Caco-2 (cell line): Measurements from ENCODE around the gene ARHGEF38. TPM values are rescaled to one million over a fixed set of nuclear protein-coding genes. Genes with fewer than 3 reads are reported as not detected.

Source experiments
- BruUV-seq: library from RNA; stranded (reverse); fragments of 400-500 nt; replicated peaks from 2 replicates; lab custom pipeline; 2021; lab: Mats Ljungman, UMichigan
- CTCF ChIA-PET: fragments of 300-600 bp; sonication (Branson Sonifier 250); formaldehyde crosslinking; loops from one replicate; lab custom pipeline; 2022; ENCODE audit warnings: antibody characterized with exemption; lab: Charles Lee
- POLR2A ChIA-PET: fragments of 300-600 bp; sonication (Branson Sonifier 250); formaldehyde crosslinking; loops from one replicate; lab custom pipeline; 2022; ENCODE audit warnings: antibody characterized with exemption; lab: Charles Lee
- DNase-seq, 2 experiments: peaks; one replicate each; pipeline versions ENCODE4 v3.0.0 to v3.0.0-alpha.2; 2020 to 2022
- H3K27me3 ChIP-seq: replicated peaks from 2 replicates; pipeline ENCODE4 v1.6.0; 2011; ENCODE audit warnings: low read length; ENCODE audit not compliant: control insufficient read depth, insufficient read depth
- H3K36me3 ChIP-seq: 2 replicates; pipeline ENCODE4 v1.5.1; 2011; ENCODE audit warnings: low read length; ENCODE audit not compliant: control insufficient read depth, insufficient read depth
- H3K4me1 ChIP-seq: fragments of 250-450 bp; sonication (Bioruptor Pico); 2 replicates; pipeline ENCODE4 v1.5.1; 2020; ENCODE audit warnings: mild to moderate bottlenecking
- H3K4me3 ChIP-seq: 2 replicates; pipeline ENCODE4 v1.5.1; 2011; ENCODE audit warnings: low read depth, mild to moderate bottlenecking, control low read depth, low read length
- H3K9me3 ChIP-seq: fragments of 250-450 bp; sonication (Bioruptor Pico); 2 replicates; pipeline ENCODE4 v1.5.1; 2020; ENCODE audit warnings: mild to moderate bottlenecking, moderate library complexity
- H3K27ac Mint-ChIP-seq: one replicate; pipeline ENCODE4 v1.8.0; 2022; ENCODE audit warnings: mixed read lengths; ENCODE audit not compliant: unreplicated experiment
- H3K27me3 Mint-ChIP-seq: one replicate; pipeline ENCODE4 v1.8.0; 2022; ENCODE audit warnings: mixed read lengths; ENCODE audit not compliant: insufficient read depth, unreplicated experiment
- H3K36me3 Mint-ChIP-seq: one replicate; pipeline ENCODE4 v1.8.0; 2022; ENCODE audit warnings: mild to moderate bottlenecking, mixed read lengths; ENCODE audit not compliant: insufficient read depth, unreplicated experiment
- H3K4me1 Mint-ChIP-seq: one replicate; pipeline ENCODE4 v1.8.0; 2022; ENCODE audit warnings: low read depth, mixed read lengths; ENCODE audit not compliant: unreplicated experiment
- H3K4me3 Mint-ChIP-seq: one replicate; pipeline ENCODE4 v1.8.0; 2022; ENCODE audit warnings: mild to moderate bottlenecking, moderate library complexity, mixed read lengths; ENCODE audit not compliant: unreplicated experiment
- H3K9me3 Mint-ChIP-seq: one replicate; pipeline ENCODE4 v1.8.0; 2022; ENCODE audit warnings: mixed read lengths; ENCODE audit not compliant: unreplicated experiment
- intact Hi-C: fragments of 100-400 bp; cut with micrococcal nuclease; formaldehyde crosslinking; loops from one replicate; pipeline ENCODE4 v1.10.0; 2022; ENCODE audit not compliant: unreplicated experiment
- total RNA-seq: library from RNA; stranded (reverse); gene quantifications from 2 replicates; pipeline ENCODE4 v1.2.3, GENCODE V29; 2022
- TF ChIP-seq, protein P1 (sequence below), 2 experiments: fragments of 200-600 bp in 1 of 2; IDR thresholded peaks; 1 replicate in 1 of 2; 2 replicates in 1 of 2; pipeline versions ENCODE4 v1.5.1 to v1.8.0; 2011 to 2022; ENCODE audit warnings: antibody characterized with exemption in 1 of 2, control low read depth in 1 of 2, inconsistent platforms in 1 of 2, low read depth in 1 of 2, low read length in 1 of 2, mild to moderate bottlenecking in 1 of 2, moderate library complexity in 1 of 2; ENCODE audit not compliant: insufficient read depth in 1 of 2, severe bottlenecking in 1 of 2, unreplicated experiment in 1 of 2

Gene ARHGEF38
- total RNA-seq, 1 experiment from 2014 or later: 3.5 TPM

DNA sequence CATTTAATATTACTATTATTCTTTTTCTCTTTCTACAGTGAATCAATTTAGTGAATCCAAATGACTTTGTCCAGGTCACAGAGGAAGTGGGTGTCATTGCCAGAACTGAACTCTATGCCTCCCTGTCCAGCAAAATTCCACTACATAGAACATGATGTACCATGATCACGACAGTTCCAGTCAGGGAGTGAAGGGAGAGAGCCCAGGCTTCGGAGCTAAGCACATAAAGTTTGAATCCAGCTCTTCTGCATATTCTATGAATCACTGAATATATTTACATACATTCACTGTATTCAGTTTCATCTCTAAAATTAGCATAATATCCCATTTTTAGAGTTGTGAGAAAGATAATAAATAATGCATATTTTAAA is 17.4 kb downstream of the ARHGEF38 start:
- Mint-ChIP-seq H3K9me3 (no peaks in the 10 kb centered on the region), H3K4me1 (no peaks in the 10 kb centered on the region), H3K4me3 (no peak overlapping the region), H3K27ac (no peak overlapping the region), H3K27me3 (no peaks in the 10 kb centered on the region), H3K36me3 (no peaks in the 10 kb centered on the region)
- Histone ChIP-seq H3K4me1 (no peaks in the 10 kb centered on the region), H3K27me3 (no peaks in the 10 kb centered on the region), H3K36me3 (no peaks in the 10 kb centered on the region), H3K4me3 (no peak overlapping the region), H3K9me3 (no peaks in the 10 kb centered on the region)
- ChIA-PET CTCF (no interaction called here), POLR2A (no interaction called here)
- no TSS peak for BruUV-seq
- TF ChIP-seq, protein P1, sequence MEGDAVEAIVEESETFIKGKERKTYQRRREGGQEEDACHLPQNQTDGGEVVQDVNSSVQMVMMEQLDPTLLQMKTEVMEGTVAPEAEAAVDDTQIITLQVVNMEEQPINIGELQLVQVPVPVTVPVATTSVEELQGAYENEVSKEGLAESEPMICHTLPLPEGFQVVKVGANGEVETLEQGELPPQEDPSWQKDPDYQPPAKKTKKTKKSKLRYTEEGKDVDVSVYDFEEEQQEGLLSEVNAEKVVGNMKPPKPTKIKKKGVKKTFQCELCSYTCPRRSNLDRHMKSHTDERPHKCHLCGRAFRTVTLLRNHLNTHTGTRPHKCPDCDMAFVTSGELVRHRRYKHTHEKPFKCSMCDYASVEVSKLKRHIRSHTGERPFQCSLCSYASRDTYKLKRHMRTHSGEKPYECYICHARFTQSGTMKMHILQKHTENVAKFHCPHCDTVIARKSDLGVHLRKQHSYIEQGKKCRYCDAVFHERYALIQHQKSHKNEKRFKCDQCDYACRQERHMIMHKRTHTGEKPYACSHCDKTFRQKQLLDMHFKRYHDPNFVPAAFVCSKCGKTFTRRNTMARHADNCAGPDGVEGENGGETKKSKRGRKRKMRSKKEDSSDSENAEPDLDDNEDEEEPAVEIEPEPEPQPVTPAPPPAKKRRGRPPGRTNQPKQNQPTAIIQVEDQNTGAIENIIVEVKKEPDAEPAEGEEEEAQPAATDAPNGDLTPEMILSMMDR (IDR thresholded peaks at IDR 0.05; ENCODE audit: insufficient read depth in 1 of 2, low read depth in 1 of 2, low read length in 1 of 2, severe bottlenecking in 1 of 2, unreplicated experiment in 1 of 2): no peak
- DNase-seq: no peak
- intact Hi-C loops: no loop called here

DNA sequence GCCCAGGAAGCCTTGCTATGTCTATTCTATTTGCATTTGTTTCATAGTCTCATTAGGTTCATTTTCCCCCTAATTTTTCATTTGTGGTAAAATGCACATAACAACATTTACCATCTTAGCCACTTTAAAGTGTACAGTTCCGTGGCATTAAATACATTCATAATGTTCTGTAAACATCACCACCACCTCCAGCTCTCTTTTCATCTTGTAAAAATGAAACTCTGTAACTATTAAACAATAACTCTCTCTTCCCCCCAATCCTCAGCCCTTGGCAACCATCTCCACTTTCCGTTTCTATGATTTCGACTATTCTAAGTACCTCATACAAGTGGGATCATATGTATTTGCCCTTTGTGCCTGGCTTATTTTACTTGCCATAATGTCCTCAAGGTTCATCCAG is 19.9 kb downstream of the ARHGEF38 start:
- intact Hi-C loops: no loop called here
- ChIA-PET CTCF (no interaction called here), POLR2A (no interaction called here)
- no peaks in the 10 kb centered on the region for H3K36me3 ChIP-seq
- no peaks in the 10 kb centered on the region for H3K27me3 Mint-ChIP-seq
- H3K9me3 Mint-ChIP-seq: no peaks in the 10 kb centered on the region
- H3K4me1 Mint-ChIP-seq: peaks cover 8% of the 10 kb centered on the region
- no TSS peak for BruUV-seq
- DNase-seq: no peak
- no peaks in the 10 kb centered on the region; the same call in 1 of the 2 replicates for H3K4me1 ChIP-seq
- no peaks in the 10 kb centered on the region for H3K36me3 Mint-ChIP-seq
- TF ChIP-seq, protein P1 (IDR thresholded peaks at IDR 0.05; ENCODE audit: insufficient read depth in 1 of 2, low read depth in 1 of 2, low read length in 1 of 2, severe bottlenecking in 1 of 2, unreplicated experiment in 1 of 2): no peak
- H3K27me3 ChIP-seq: no peaks in the 10 kb centered on the region
- H3K4me3 Mint-ChIP-seq: no peak overlapping the region
- H3K27ac Mint-ChIP-seq: no peak overlapping the region
- H3K4me3 ChIP-seq: no peak overlapping the region
- H3K9me3 ChIP-seq: no peaks in the 10 kb centered on the region

GRCh38 chr4:105586638-105587328 is 34.4 kb downstream of the ARHGEF38 start:
- no peak overlapping the region for H3K4me3 ChIP-seq
- peak overlapping the region; percentile 82 for H3K27ac Mint-ChIP-seq
- intact Hi-C loops: loop anchor here (1.0 to 5.0 kb wide), 4 partner anchors 8 to 122 kb away; partner anchors contain the start of genes ARHGEF38, GSTCD and INTS12
- no TSS peak for BruUV-seq
- H3K4me1 ChIP-seq: peaks cover 31% of the 10 kb centered on the region
- POLR2A ChIA-PET: interaction anchor here (1.4 kb wide), 1 partner anchor 34 kb away, joined by 5 read pairs; the partner anchor contains the start of gene ARHGEF38
- H3K27me3 Mint-ChIP-seq: no peaks in the 10 kb centered on the region
- H3K9me3 ChIP-seq: no peaks in the 10 kb centered on the region
- H3K9me3 Mint-ChIP-seq: no peaks in the 10 kb centered on the region
- no peak for DNase-seq
- H3K36me3 ChIP-seq: no peaks in the 10 kb centered on the region
- no peaks in the 10 kb centered on the region for H3K36me3 Mint-ChIP-seq
- peaks cover 46% of the 10 kb centered on the region for H3K4me1 Mint-ChIP-seq
- H3K27me3 ChIP-seq: no peaks in the 10 kb centered on the region
- H3K4me3 Mint-ChIP-seq: peak overlapping the region; percentile 64
- TF ChIP-seq, protein P1 (IDR thresholded peaks at IDR 0.05; ENCODE audit: insufficient read depth in 1 of 2, low read depth in 1 of 2, low read length in 1 of 2, severe bottlenecking in 1 of 2, unreplicated experiment in 1 of 2): no peak
- CTCF ChIA-PET: interaction anchor here (0.6 kb wide), 1 partner anchor 122 kb away, joined by 3 read pairs; no protein-coding TSS in a partner anchor
